GM10248 (cell line): Measurements from ENCODE around the gene HBQ1.
"Not testable (repeated sequence)": the region's sequence is repeated elsewhere in the genome, so short reads cannot be mapped to it uniquely, and the experiment has no call there.

Experiments
- CTCF ChIA-PET: fragments of 300-600 bp; sonication (Branson Sonifier 250); formaldehyde crosslinking; extraction: SDS; loops from one replicate; lab custom pipeline; 2021; ENCODE audit warnings: antibody characterized with exemption; lab: Yijun Ruan, JAX
- POLR2A ChIA-PET: fragments of 350-650 bp; sonication (Branson Sonifier 250); formaldehyde crosslinking; extraction: SDS; loops from one replicate; lab custom pipeline; 2020; ENCODE audit warnings: antibody characterized with exemption; lab: Yijun Ruan, JAX
- DNase-seq: peaks from one replicate; pipeline ENCODE4 v3.0.0; 2012; ENCODE audit errors: extremely low spot score
- TF ChIP-seq, protein P1 (sequence below): IDR thresholded peaks from 2 replicates; pipeline ENCODE4 v1.5.1; 2012; ENCODE audit warnings: mild to moderate bottlenecking, low read depth; ENCODE audit errors: extremely low read depth, missing control alignments, control extremely low read depth

The HBQ1 gene

DNA sequence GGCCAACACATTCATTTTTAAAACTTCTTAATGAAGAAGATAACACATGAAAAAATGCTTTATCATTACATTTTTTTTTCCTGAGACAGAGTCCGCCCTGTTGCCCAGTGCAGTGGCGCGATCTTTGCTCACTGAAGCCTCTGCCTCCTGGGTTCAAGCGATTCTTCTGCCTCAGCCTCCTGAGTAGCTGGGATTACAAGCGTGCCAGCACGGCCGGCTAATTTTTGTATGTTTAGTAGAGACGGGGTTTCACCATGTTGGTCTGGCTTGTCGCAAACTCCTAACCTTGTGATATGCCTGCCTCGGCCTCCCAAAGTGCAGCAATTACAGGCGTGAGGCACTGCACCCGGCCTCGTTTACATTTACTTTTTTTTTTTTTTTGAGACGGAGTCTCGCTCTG is 13.2 kb downstream of the HBQ1 start:
- TF ChIP-seq, protein P1, sequence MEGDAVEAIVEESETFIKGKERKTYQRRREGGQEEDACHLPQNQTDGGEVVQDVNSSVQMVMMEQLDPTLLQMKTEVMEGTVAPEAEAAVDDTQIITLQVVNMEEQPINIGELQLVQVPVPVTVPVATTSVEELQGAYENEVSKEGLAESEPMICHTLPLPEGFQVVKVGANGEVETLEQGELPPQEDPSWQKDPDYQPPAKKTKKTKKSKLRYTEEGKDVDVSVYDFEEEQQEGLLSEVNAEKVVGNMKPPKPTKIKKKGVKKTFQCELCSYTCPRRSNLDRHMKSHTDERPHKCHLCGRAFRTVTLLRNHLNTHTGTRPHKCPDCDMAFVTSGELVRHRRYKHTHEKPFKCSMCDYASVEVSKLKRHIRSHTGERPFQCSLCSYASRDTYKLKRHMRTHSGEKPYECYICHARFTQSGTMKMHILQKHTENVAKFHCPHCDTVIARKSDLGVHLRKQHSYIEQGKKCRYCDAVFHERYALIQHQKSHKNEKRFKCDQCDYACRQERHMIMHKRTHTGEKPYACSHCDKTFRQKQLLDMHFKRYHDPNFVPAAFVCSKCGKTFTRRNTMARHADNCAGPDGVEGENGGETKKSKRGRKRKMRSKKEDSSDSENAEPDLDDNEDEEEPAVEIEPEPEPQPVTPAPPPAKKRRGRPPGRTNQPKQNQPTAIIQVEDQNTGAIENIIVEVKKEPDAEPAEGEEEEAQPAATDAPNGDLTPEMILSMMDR: no peak
- ChIA-PET POLR2A (no interaction called here), CTCF (interaction anchor here (1.1 to 2.2 kb wide), 5 partner anchors 12 to 128 kb away, joined by 3 to 7 read pairs (median 4); no protein-coding TSS in a partner anchor)
- DNase-seq: no peak

- ChIA-PET CTCF (interaction anchor here (1.0 to 1.2 kb wide), 2 partner anchors 93 to 129 kb away, joined by 3 read pairs; no protein-coding TSS in a partner anchor), POLR2A (no interaction called here)
- TF ChIP-seq, protein P1: no peak
- no peak for DNase-seq
Measured at GRCh38 chr16:194516-194915, 14.3 kb downstream of the HBQ1 start.

- DNase-seq: no peak
- TF ChIP-seq, protein P1: no peak
- POLR2A ChIA-PET: interaction anchor here (1.2 kb wide), 1 partner anchor 34 kb away, joined by 7 read pairs; the partner anchor contains the start of gene FAM234A
- CTCF ChIA-PET: interaction anchor here (1.3 to 2.0 kb wide), 2 partner anchors 103 to 135 kb away, joined by 4 read pairs; no protein-coding TSS in a partner anchor
Measured at GRCh38 chr16:200388-200787, 20.1 kb downstream of the HBQ1 start.

GRCh38 chr16:203246-203645 is 23.0 kb downstream of the HBQ1 start:
- no peak for DNase-seq
- POLR2A ChIA-PET: no interaction called here
- CTCF ChIA-PET: no interaction called here
- TF ChIP-seq, protein P1: no peak

- DNase-seq, POLR2A ChIA-PET, CTCF ChIA-PET: not testable (repeated sequence)
Measured at GRCh38 chr16:204046-204445, 23.8 kb downstream of the HBQ1 start.

DNA sequence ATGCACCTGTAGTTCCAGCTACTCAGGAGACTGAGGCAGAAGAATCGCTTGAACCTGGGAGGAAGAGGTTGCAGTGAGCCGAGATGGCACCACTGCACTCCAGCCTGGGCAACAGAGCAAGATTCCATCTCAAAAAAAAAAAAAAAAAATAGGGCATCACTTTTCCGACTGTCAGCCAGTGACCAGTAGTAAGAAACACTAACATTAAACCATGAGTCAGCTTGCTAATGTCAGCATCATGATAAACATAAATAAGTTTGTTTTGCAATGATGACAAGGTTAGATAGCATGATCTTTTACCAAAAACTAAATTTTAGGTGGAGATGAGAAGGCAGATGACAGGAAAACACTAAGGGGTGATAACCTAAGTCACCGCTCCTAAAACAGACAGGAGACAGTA is 29.1 kb downstream of the HBQ1 start:
- DNase-seq: not testable (repeated sequence)
- POLR2A ChIA-PET: interaction anchor here (0.7 kb wide), 1 partner anchor 30 kb away, joined by 3 read pairs; no protein-coding TSS in a partner anchor
- CTCF ChIA-PET: interaction anchor here (1.2 kb wide), 1 partner anchor 112 kb away, joined by 3 read pairs; no protein-coding TSS in a partner anchor

- DNase-seq, CTCF ChIA-PET, POLR2A ChIA-PET: not testable (repeated sequence)
Measured at GRCh38 chr16:211631-212180, 31.4 kb downstream of the HBQ1 start.

GRCh38 chr16:212999-213398 is 32.7 kb downstream of the HBQ1 start:
- TF ChIP-seq, protein P1: no peak
- DNase-seq: no peak
- CTCF ChIA-PET: interaction anchor here (1.5 to 2.3 kb wide), 3 partner anchors 11 to 116 kb away, joined by 4 to 10 read pairs (median 5); no protein-coding TSS in a partner anchor
- POLR2A ChIA-PET: interaction anchor here (0.7 kb wide), 1 partner anchor 10 kb away, joined by 3 read pairs; no protein-coding TSS in a partner anchor
